ELF-1 (cell line): ENCODE data around the gene EPS8.

Experiments
- DNase-seq: peaks from one replicate; pipeline ENCODE4 v3.0.0-alpha.2; 2016; ENCODE audit warnings: low read depth, low spot score

The EPS8 gene

GRCh38 chr12:15691388-15691787, 97.8 kb downstream of the EPS8 start:
- no peak for DNase-seq

GRCh38 chr12:15690320-15690719, 98.9 kb downstream of the EPS8 start:
- DNase-seq: no peak

GRCh38 chr12:15689751-15690191, 99.4 kb downstream of the EPS8 start:
- DNase-seq: no peak

- DNase-seq: no peak
These were observed 100.2 kb downstream of the EPS8 start for GRCh38 chr12:15688838-15689625.

GRCh38 chr12:15688202-15688736, 100.9 kb downstream of the EPS8 start:
- DNase-seq: no peak

- no peak for DNase-seq
These were observed 101.6 kb downstream of the EPS8 start for GRCh38 chr12:15687583-15687982.

GRCh38 chr12:15684896-15685658, 104.1 kb downstream of the EPS8 start:
- DNase-seq: no peak

GRCh38 chr12:15682826-15683225, 106.4 kb downstream of the EPS8 start:
- DNase-seq: no peak

GRCh38 chr12:15679151-15679550, 110.0 kb downstream of the EPS8 start:
- DNase-seq: no peak

GRCh38 chr12:15677726-15678201, 111.4 kb downstream of the EPS8 start:
- DNase-seq: no peak

- no peak for DNase-seq
These were observed 112.0 kb downstream of the EPS8 start for GRCh38 chr12:15677228-15677627.

- no peak for DNase-seq
These were observed 116.4 kb downstream of the EPS8 start for GRCh38 chr12:15672671-15673270.

- DNase-seq: no peak
These were observed 118.4 kb downstream of the EPS8 start for GRCh38 chr12:15670756-15671155.

GRCh38 chr12:15669256-15669948, 119.8 kb downstream of the EPS8 start:
- no peak for DNase-seq

- DNase-seq: no peak
These were observed 124.7 kb downstream of the EPS8 start for GRCh38 chr12:15664491-15664890.

GRCh38 chr12:15662983-15663659, 126.1 kb downstream of the EPS8 start:
- DNase-seq: no peak

- no peak for DNase-seq
These were observed 126.7 kb downstream of the EPS8 start for GRCh38 chr12:15662303-15662980.

GRCh38 chr12:15651371-15651770, 137.8 kb downstream of the EPS8 start:
- no peak for DNase-seq

GRCh38 chr12:15650399-15651128, 138.6 kb downstream of the EPS8 start:
- peak; percentile 24 for DNase-seq

GRCh38 chr12:15649347-15649746, 139.8 kb downstream of the EPS8 start:
- no peak for DNase-seq
